ENCODE data around the gene PCDH15.

DNA sequence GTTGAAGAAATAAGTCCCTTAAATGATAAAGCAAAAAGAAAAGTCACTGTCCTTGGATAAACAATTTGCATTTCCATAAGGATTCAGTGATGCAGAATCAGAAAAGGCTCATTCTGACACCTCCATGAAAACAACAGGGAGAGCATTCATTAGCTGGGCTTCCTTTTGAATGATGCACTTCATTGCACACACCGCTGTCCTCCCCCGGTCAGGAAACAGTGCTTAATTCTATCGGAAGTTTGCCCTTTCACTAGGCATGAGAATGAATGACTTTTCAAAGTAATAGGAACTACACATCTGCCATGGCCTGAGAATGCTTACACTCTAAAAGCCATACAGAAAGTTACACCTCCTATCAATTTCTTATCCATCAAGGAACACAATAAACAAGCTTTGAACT is 4.2 kb downstream of the PCDH15 start:
- TF ChIP-seq ZNF274 (IDR thresholded peaks at IDR 0.05; ENCODE audit: low read depth, low read length) (no peak), YY1 (IDR thresholded peaks at IDR 0.05; ENCODE audit: insufficient read depth, insufficient read length) (no peak)

Data from NT2/D1 (cell line).